ENCODE measurements around the gene CELSR2. TPM values are rescaled to one million over a fixed set of nuclear protein-coding genes. Genes with fewer than 3 reads are reported as not detected.

Gene CELSR2
- total RNA-seq, 1 donor from 2014 or later = 38.7 TPM

- TF ChIP-seq CTCF (IDR thresholded peaks at IDR 0.05; ENCODE audit: unreplicated experiment) = no peak
- no peaks in the 10 kb centered on the region for H3K36me3 Mint-ChIP-seq (ENCODE audit: insufficient read depth)
Observed at GRCh38 chr1:109290998-109291397, 41.7 kb downstream of the CELSR2 start.

DNA sequence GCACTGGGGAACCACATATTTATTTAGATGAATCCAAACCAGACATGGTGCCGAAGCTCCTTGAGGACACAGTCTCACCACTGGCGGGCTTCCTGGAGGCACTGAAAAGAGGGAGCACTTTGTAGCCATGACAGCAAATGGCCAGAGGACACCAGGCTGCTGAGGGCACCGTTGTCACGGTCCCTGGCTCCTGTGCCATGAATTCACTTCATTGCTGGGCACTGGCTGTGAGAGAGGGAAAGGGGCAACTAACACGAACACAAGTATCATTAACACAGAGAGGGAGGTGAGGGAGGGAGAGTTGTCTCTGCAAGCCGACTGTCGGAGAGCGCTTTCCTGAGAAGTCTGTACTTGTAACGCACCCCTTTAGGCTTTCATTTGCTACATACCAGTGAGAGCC is 43.0 kb downstream of the CELSR2 start:
- DNase-seq (ENCODE audit: low spot score, unreplicated experiment) = no peak
- H3K27ac Mint-ChIP-seq = no peak overlapping the region
- TF ChIP-seq CTCF (IDR thresholded peaks at IDR 0.05; ENCODE audit: unreplicated experiment) = no peak
- no peaks in the 10 kb centered on the region for H3K36me3 Mint-ChIP-seq (ENCODE audit: insufficient read depth)
- H3K4me1 Mint-ChIP-seq (ENCODE audit: low read depth) = no peaks in the 10 kb centered on the region
- H3K4me3 Mint-ChIP-seq (ENCODE audit: low read depth) = no peak overlapping the region
- H3K27me3 Mint-ChIP-seq = peaks cover 15% of the 10 kb centered on the region
- no peaks in the 10 kb centered on the region for H3K9me3 Mint-ChIP-seq (ENCODE audit: low read depth)

More at GRCh38 chr1:109290998-109291397, 41.7 kb downstream of the CELSR2 start:
- no peak overlapping the region for H3K4me3 Mint-ChIP-seq (ENCODE audit: low read depth)
- no peaks in the 10 kb centered on the region for H3K9me3 Mint-ChIP-seq (ENCODE audit: low read depth)
- DNase-seq (ENCODE audit: low spot score, unreplicated experiment) = no peak
- H3K27ac Mint-ChIP-seq = no peak overlapping the region
- H3K27me3 Mint-ChIP-seq = peaks cover 15% of the 10 kb centered on the region
- H3K4me1 Mint-ChIP-seq (ENCODE audit: low read depth) = no peaks in the 10 kb centered on the region

DNA sequence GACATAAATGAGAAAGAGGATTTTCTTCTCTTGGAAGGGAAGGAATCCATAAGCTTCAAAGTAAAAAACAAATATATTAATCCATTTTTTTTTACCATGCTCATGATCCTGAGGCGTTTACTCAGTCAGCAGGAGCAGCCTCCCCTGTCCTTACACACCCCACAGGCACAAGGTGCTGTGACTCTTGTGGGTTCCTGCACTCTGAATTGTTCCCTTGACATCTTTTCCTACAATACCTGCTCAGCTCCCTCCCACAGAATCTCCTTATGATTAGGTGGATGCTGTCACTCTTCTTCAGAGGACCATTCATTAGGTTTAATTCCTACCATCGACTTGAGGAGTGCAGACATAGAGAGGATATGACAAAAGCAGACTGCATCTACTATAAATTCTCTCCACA is 43.7 kb downstream of the CELSR2 start:
- no peak for TF ChIP-seq CTCF (IDR thresholded peaks at IDR 0.05; ENCODE audit: unreplicated experiment)
- Mint-ChIP-seq H3K9me3 (ENCODE audit: low read depth) (no peaks in the 10 kb centered on the region), H3K36me3 (ENCODE audit: insufficient read depth) (no peaks in the 10 kb centered on the region), H3K4me3 (ENCODE audit: low read depth) (no peak overlapping the region), H3K27me3 (peaks cover 15% of the 10 kb centered on the region), H3K27ac (no peak overlapping the region), H3K4me1 (ENCODE audit: low read depth) (no peaks in the 10 kb centered on the region)
- no peak for DNase-seq (ENCODE audit: low spot score, unreplicated experiment)

DNA sequence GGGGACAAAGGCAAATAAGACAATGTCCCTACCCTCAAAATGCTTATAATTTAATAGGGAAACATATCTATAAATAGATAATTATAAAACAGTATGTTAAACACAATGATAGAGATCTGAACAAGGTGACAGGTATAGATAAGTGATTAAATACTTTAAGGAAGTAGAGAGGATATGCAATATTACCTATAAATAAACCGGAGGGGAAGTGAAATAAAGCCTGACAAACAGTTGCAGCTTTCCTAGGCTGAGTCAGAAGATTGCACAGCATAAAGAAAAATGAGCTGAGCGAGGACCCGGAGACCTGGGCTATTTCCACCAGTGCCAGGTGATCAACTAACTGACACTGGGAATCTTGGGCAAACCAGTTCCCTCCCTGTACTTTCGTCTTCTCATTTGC is 45.1 kb downstream of the CELSR2 start:
- no peak for TF ChIP-seq CTCF (IDR thresholded peaks at IDR 0.05; ENCODE audit: unreplicated experiment)
- H3K27ac Mint-ChIP-seq = no peak overlapping the region
- H3K36me3 Mint-ChIP-seq (ENCODE audit: insufficient read depth) = no peaks in the 10 kb centered on the region
- H3K9me3 Mint-ChIP-seq (ENCODE audit: low read depth) = no peaks in the 10 kb centered on the region
- H3K4me1 Mint-ChIP-seq (ENCODE audit: low read depth) = peaks cover 11% of the 10 kb centered on the region
- peaks cover 20% of the 10 kb centered on the region for H3K27me3 Mint-ChIP-seq
- no peak overlapping the region for H3K4me3 Mint-ChIP-seq (ENCODE audit: low read depth)
- no peak for DNase-seq (ENCODE audit: low spot score, unreplicated experiment)

GRCh38 chr1:109295712-109296415 is 46.5 kb downstream of the CELSR2 start:
- Mint-ChIP-seq H3K36me3 (ENCODE audit: insufficient read depth) (no peaks in the 10 kb centered on the region), H3K27me3 (peaks cover 22% of the 10 kb centered on the region), H3K4me3 (ENCODE audit: low read depth) (no peak overlapping the region), H3K4me1 (ENCODE audit: low read depth) (peaks cover 13% of the 10 kb centered on the region), H3K9me3 (ENCODE audit: low read depth) (no peaks in the 10 kb centered on the region), H3K27ac (no peak overlapping the region)
- DNase-seq (ENCODE audit: low spot score, unreplicated experiment) = no peak
- TF ChIP-seq CTCF (IDR thresholded peaks at IDR 0.05; ENCODE audit: unreplicated experiment) = no peak

All from progenitor cell of endocrine pancreas (in vitro differentiated cells).